Stimulated activated CD8-positive, alpha-beta memory T cell treated with anti-CD3 and anti-CD28 coated beads, Interleukin-12 subunit alpha, Interleukin-12 subunit beta, amount 100 ng/mL, for 4 hours (primary cell): ENCODE measurements around the gene NRXN3.

Source experiments
- DNase-seq: peaks from one replicate; pipeline ENCODE4 v3.0.0-alpha.2; 2020; ENCODE audit warnings: low read depth

Gene NRXN3

GRCh38 chr14:79829405-79830166 is 1659.4 kb downstream of the NRXN3 start:
- DNase-seq = no peak

GRCh38 chr14:79831195-79831892 is 1661.2 kb downstream of the NRXN3 start:
- DNase-seq = no peak

GRCh38 chr14:79833781-79834180 is 1663.6 kb downstream of the NRXN3 start:
- DNase-seq = no peak

- DNase-seq = no peak
Measured at GRCh38 chr14:79834868-79835267, 1664.7 kb downstream of the NRXN3 start.

- no peak for DNase-seq
Measured at GRCh38 chr14:79836577-79836976, 1666.4 kb downstream of the NRXN3 start.

GRCh38 chr14:79837699-79838098 is 1667.5 kb downstream of the NRXN3 start:
- no peak for DNase-seq

GRCh38 chr14:79840103-79840502 is 1669.9 kb downstream of the NRXN3 start:
- DNase-seq = no peak

- no peak for DNase-seq
Measured at GRCh38 chr14:79840831-79841230, 1670.7 kb downstream of the NRXN3 start.

GRCh38 chr14:79841433-79841832 is 1671.3 kb downstream of the NRXN3 start:
- DNase-seq = no peak

GRCh38 chr14:79842270-79842669 is 1672.1 kb downstream of the NRXN3 start:
- DNase-seq = no peak

- no peak for DNase-seq
Measured at GRCh38 chr14:79852950-79853744, 1683.0 kb downstream of the NRXN3 start.

GRCh38 chr14:79855789-79856188 is 1685.6 kb downstream of the NRXN3 start:
- no peak for DNase-seq

- DNase-seq = no peak
Measured at GRCh38 chr14:79856381-79856780, 1686.2 kb downstream of the NRXN3 start.

- DNase-seq = no peak
Measured at GRCh38 chr14:79861111-79861510, 1690.9 kb downstream of the NRXN3 start.

- no peak for DNase-seq
Measured at GRCh38 chr14:79862045-79862444, 1691.9 kb downstream of the NRXN3 start.

GRCh38 chr14:79871136-79871535 is 1701.0 kb downstream of the NRXN3 start:
- DNase-seq = no peak

- no peak for DNase-seq
Measured at GRCh38 chr14:79878229-79878628, 1708.1 kb downstream of the NRXN3 start.

GRCh38 chr14:79878785-79879184 is 1708.6 kb downstream of the NRXN3 start:
- no peak for DNase-seq

- DNase-seq = no peak
Measured at GRCh38 chr14:79881299-79881698, 1711.1 kb downstream of the NRXN3 start.

GRCh38 chr14:79890527-79890926 is 1720.4 kb downstream of the NRXN3 start:
- DNase-seq = no peak

GRCh38 chr14:79896009-79896408 is 1725.8 kb downstream of the NRXN3 start:
- no peak for DNase-seq

- DNase-seq = no peak
Measured at GRCh38 chr14:79899610-79900009, 1729.4 kb downstream of the NRXN3 start.

- DNase-seq = no peak
Measured at GRCh38 chr14:79904497-79904896, 1734.3 kb downstream of the NRXN3 start.
